Activated CD4-positive, alpha-beta T cell treated with anti-CD3 and anti-CD28 coated beads, Interleukin-10, Interleukin-2, amounts not matched to agents 100 ng/mL and 50 ng/mL, durations not matched to agents 16 hours and 8 hours (primary cell): ENCODE data around the gene UBLCP1.
A peak's percentile ranks its signal among the peaks of the same experiment; 100 is the strongest.

Source experiments
- DNase-seq: peaks from one replicate; pipeline ENCODE4 v3.0.0-alpha.2; 2020

UBLCP1 gene

GRCh38 chr5:159316519-159317383 is 53.7 kb downstream of the UBLCP1 start:
- peak; percentile 43 for DNase-seq

DNA sequence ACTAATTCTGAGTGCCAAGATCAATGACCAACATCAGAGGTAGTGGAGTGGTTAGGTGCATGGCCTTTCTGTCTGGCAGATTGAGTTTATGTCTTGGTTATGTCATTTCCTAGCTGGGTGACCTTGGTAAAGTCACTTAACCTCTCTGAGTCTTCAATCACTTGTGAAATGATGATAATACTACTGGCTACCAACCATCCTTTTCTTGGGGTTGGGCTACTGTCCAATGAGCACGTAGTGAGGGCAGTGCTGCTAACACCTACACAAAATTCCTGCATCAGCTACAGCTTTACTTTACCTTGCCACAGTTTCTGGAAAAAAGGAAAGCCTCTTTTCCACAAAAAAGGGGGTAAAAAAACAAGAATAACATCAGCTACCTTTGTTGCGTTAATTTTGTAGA is 54.8 kb downstream of the UBLCP1 start:
- DNase-seq, result no peak

DNA sequence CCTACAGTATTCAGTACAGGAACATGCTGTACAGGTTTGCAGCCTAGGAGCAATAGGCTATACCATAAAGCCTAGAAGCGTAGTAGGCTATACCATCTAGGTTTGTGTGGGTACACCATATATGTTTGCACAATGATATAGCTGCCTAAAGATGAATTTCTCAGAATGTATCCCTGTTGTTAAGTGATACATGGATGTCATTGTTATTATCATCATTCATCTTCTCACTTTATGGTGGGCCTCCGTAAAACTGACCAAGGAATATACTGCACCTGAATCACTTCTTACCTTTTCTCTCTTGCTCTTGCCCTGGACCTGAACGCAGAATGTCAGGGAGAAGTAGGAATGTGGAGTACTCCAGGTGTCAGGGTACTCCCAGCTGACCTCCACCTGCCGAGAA is 55.4 kb downstream of the UBLCP1 start:
- DNase-seq, result no peak

- DNase-seq, result no peak
These were observed 56.3 kb downstream of the UBLCP1 start for GRCh38 chr5:159319363-159319762.

DNA sequence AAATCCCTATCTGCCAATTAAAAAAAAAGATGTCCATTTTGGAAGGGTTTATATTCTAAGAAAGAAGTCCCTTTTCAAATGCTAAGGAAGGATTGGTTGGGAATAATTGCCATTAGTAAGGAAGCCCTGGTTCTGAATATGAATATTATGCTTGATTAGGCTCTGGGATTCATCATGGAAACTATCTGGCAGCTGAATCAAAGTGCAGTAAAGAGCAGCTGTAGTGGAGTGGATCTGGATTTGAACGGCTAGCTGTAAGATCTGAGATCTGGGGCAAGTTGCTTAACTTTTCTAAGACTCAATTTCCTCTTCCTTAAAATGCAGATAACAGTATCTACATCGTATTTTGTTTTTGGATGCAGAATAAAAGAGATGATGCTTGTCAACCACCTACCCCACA is 56.7 kb downstream of the UBLCP1 start:
- DNase-seq, result no peak

- no peak for DNase-seq
These were observed 59.1 kb downstream of the UBLCP1 start for GRCh38 chr5:159322180-159322579.

GRCh38 chr5:159324102-159324755 is 61.1 kb downstream of the UBLCP1 start:
- DNase-seq, result no peak

DNA sequence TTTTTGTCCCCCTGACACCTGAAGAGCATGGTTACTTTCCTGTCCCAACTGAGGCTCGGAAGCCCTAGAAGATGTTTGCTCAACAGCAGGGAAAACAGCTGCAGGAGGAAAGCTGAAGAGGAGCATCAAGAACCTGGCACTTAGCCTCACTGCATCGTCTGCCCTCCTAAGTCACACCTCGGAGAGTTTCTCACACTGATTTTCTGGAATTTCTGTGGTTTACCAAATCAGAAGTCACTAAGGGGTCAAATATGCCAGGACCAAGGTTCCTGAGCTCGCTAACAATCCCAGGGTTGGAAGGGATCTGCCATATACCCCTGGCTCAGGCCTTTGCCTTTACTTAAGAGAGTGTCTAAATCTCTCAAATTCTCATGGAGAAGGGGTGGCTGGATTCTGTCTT is 61.9 kb downstream of the UBLCP1 start:
- no peak for DNase-seq

DNA sequence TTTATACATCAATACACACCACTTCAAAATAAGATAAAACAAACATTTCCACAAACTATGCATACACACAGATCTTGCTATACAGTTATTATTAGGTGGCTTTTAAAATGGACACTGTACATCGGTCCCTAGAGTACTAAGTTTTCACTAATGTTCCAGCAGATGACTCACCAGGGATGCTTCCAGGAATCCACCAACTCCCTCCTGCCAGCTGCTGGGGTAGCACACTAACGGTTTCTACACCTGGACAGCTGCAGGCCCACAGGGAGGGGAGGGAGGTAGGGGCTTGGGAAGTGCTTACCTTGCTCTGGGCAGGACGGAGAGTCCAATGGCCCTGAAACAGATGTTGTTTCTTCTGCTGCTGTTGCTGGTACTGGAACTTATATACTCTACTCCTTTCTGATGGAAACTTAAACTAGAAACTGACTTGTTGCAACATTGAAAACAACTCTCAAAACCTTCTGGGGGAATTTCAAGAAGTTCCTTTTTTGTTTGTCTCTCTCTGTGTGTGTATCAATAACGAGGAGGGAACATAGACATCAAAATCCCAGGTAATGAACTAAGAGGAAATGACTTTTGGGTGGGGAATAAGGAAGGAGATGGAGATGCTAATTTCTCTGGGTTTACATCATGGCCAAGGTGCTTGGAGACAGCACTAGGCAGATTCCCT is 67.2 kb downstream of the UBLCP1 start, which contains the start of gene IL12B:
TSS of gene IL12B (minus strand) at position 357 of the 670 bp plus-strand sequence. CDS start 3,705 bp downstream, outside the sequence.
- DNase-seq, result no peak

DNA sequence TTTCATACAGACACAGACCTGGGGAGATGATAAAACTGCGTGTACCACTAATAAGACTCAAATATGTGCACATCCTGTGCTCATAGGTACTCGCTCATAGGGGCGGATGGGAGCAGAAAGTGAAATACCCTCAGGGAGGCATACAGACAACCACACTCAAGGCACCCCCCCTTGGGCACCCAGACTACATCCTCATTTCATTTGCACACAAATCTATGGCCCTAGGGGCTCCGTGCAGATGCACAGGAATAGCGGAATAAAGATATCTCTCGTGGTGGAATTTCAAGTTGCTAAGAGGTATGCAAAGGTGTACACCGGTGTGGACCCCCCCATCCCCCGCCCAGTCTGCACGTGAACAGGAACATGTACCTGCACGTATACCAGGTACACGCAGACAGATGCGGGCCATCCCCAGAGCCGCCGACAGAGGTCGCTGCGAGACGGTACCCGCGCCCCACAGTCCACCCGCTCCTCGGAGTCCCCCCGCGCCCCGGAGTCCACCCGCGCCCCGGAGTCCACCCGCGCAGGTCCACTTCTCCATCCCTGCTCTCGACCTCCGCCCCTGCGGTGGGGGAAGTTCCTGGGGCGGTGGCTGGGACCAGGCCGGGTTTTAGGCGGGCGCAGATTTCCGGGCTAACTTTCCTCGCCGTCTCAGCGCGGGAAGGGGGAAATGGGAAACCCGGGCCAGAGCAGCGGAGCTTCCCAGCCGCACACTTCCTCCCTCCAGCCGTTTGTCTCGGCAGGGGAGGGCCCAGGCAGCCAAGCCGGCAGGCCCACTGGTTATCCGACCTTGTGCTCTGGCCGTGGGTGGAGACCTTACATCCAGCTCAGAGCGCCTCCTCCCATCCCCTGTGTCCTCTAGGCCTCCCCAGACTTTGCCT is 68.2 kb downstream of the UBLCP1 start:
- DNase-seq, result peak; percentile 70

- no peak for DNase-seq
These were observed 69.9 kb downstream of the UBLCP1 start for GRCh38 chr5:159332800-159333544.

GRCh38 chr5:159333545-159333925 is 70.4 kb downstream of the UBLCP1 start:
- no peak for DNase-seq
